Stimulated activated CD4-positive, alpha-beta T cell treated with anti-CD3 and anti-CD28 coated beads, Interleukin-15, amount 100 ng/mL, for 1 hour (primary cell): ENCODE measurements around the gene SRPK1.

Experiments
- DNase-seq, 2 donors: peaks; one replicate each; pipeline ENCODE4 v3.0.0-alpha.2; 2020; ENCODE audit warnings: low read depth in 1 of 2, low spot score in 1 of 2

The SRPK1 gene

GRCh38 chr6:35786272-35786671 is 134.6 kb downstream of the SRPK1 start:
- no peak for DNase-seq

DNA sequence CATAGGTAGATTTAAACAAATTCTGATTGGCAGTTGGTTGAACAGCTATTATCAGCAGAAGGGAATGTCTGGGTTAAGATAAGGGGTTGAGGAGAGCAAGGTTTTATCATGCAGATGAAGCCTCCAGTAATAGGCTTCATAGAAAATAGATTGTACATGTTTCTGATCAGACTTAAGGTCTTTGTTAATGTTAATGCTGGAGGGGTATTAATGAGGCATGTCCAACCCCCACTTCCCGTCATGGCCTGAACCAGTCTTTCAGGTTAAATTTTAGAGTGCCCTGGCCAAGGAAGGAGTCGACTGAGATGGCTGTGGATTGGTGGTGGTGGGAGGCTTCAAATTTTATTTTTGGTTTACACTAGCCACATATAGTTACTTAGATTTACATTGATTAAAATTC is 136.7 kb downstream of the SRPK1 start:
- no peak for DNase-seq
